Umbilical cord (tissue), 2 donors: Measurements from ENCODE around the gene APELA. TPM values are rescaled to one million over a fixed set of nuclear protein-coding genes. Genes with fewer than 3 reads are reported as not detected.
"Not testable (repeated sequence)": the region's sequence is repeated elsewhere in the genome, so short reads cannot be mapped to it uniquely, and the experiment has no call there.

Experiments used
- DNase-seq: peaks from one replicate; pipeline ENCODE4 v3.0.0-alpha.2; 2015; ENCODE audit warnings: low spot score
- total RNA-seq: library from RNA; depleted of rRNA; stranded (reverse); fragments of >200 nt; gene quantifications from one replicate; pipeline ENCODE4 v1.2.3, GENCODE V29; 2014; ENCODE audit warnings: low replicate concordance; ENCODE audit not compliant: insufficient read depth

Gene APELA, protein sequence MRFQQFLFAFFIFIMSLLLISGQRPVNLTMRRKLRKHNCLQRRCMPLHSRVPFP
- 2.2 TPM for total RNA-seq

GRCh38 chr4:164876700-164877324, at the start of gene APELA:
TSS of gene APELA (plus strand) at chr4:164877178. CDS start at chr4:164877332, 154 bp downstream.
- DNase-seq = no peak

- DNase-seq = peak; percentile 50
Observed at GRCh38 chr4:164828955-164829354, 48.0 kb upstream of the APELA start.

DNA sequence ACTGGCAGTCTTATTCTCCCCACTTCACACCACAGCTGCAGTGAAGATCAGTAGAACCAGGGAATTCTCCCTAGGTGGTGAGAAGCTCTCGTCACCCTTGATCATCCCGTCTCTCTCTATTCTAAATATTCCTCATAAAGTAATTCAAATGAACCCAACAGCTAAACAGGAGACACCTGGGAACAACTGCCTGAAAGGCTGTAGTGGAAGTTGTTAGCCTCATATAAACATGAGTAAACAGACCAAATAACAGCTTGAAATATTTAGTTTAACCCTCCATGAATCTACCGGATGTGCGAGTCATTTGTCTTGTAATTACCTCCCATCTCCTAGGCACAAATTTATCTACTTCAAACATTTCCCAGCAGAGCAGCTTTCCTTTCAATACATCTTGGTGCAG, 30.4 kb upstream of the APELA start:
- DNase-seq = no peak

DNA sequence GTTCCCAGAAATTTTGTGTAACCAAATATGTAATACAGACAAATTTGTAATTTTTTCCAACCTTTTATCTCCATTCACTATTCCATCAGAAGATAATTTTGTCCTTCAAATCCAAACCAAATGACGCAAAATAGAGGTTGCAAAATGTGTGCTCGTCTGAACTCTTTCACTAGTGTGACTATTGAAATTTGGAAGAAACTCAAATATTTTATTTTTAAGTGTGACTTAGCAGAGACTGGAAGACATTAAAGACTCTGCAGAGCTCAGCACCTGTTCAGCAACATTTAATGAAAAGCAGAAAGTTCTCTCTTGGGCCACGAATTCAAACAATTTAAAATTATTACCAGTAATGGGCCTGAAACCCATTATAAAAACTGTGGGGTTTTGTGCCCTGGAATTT, 30.0 kb upstream of the APELA start:
- no peak for DNase-seq

- no peak for DNase-seq
Observed at GRCh38 chr4:164847967-164848649, 28.9 kb upstream of the APELA start.

DNA sequence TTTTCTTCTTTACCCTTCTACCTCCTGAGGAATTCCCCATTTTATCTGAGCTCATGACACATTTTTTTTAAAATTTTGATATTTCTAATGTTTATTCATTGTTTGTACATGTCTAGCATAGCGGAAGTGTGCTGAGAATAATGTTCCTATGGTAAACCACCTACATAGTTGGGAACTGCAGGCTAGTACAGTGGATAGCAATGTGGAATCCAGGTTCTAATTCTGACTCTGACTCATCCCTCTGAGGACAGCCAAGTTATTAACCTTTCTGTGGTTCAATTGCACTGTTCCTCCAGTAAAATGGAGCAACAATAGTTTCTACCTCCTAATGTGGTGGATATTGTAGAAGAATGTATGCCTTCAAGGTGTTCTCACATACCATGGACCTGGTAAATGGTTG, 20.6 kb upstream of the APELA start:
- no peak for DNase-seq

DNA sequence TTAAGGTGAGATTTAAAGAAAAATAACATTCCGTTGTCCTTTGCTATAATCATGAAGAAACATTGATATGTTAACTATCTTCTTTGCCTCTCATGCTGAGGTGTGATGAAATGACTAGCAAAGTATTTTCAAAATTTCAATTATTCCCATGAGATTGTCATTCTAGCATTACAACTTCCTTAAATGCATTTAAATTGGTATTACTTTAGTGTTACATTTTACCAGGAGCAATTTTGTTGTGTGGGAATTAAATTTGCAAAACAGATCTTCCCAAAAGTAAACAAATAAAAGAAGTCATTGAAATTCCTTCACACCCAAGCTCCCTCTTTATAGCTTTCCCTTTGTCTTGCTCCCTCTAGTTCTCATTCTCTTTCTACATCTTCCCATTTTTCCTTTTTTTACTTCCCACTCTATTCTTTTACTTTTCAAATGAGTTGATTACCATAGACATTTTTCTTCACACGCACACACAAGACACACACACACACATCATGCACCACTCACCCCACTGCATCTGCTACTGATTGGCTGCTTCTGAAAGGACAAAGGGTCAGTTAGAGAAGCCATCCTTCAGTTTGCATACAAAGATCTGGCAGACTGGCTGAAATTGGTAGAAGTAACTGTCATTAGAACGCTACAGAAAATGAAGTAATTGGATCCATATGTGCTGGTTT, 10.0 kb upstream of the APELA start:
- no peak for DNase-seq

DNA sequence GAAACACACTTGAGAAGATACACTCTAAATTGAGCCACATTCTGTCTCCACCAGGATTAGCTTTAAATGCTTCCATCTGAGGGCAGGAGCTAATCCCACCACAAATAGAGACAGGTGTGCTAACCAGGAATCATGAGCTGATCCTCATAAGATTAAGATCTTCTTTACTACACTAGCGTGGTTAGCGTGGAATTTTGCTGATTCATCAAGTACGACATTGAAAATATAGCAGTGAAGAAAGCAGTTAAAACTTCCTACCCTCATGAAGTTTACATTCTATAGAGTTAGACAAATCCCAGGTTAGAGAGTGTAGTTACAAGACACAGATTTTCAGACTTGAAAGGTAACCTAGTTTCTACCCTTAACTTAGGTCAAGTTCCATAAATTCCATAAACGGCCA, 5.3 kb upstream of the APELA start:
- no peak for DNase-seq

DNA sequence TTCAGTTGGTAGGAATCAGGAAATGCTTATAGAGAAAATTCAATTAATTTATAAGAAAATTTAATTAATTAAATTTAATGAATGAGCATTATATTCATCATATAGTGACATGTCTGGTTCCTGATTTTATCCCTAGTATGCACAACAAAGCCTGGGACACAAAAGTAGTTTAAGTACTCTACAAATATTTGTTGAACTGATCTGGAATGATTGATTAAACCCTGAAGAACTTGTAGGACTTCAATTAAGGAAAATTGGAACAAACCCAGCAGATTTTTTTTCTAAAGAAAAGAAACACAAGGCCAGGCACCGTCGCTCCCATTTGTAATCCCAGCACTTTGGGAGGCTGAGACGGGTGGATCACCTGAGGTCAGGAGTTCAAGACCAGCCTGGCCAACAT, 4.5 kb upstream of the APELA start:
- DNase-seq = no peak

GRCh38 chr4:164874789-164875188, 2.2 kb upstream of the APELA start:
- no peak for DNase-seq

- no peak for DNase-seq
Observed at GRCh38 chr4:164880489-164881262, 3.7 kb downstream of the APELA start.

DNA sequence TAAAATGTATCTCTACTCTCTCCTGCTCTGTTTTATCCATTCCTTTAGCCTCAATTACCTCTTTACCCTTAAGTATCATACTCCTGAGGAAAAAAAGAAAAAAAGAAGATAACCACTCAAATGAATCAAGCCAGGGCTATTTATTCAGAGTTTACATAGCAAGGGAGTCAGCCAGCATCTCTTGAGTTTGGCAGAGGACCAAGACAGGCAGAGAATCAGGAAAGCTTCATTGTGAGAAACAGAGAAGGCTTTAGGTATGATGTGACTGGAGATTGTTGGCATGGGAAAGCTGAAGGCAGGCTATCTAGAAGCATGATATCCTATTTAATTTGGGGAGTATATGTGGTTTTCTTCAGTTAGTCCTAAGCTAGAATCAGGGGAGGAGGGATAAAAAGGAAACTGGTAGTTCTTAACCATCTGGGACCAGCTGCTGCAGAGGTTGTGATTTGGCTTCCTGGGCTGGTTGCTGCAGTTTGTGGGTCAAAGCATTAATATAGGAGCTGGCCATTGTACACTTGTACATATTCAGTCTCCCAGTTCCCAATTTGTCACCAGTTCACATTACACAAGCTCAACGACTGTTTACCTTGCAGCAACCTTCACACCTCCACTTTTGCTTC, 11.2 kb downstream of the APELA start:
- DNase-seq = peak; percentile 38

DNA sequence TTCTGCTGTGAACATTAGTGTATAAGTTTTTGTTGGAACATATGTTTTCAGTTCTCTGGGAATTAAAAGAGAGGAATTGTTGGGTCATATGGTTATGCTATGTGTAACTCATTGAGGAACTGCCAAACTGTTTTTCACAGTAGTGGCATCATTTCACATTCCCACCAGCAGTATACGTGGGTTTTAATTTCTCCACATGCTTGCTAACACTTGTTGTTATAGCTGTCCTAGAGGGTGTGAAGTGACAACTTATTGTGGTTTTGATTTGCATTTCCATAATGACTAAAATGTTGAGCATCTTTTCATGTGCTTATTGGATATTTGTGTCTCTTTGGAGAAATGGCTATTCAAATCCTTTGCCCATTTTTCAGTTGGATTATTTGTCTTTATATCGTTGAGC, 13.7 kb downstream of the APELA start:
- no peak for DNase-seq

DNA sequence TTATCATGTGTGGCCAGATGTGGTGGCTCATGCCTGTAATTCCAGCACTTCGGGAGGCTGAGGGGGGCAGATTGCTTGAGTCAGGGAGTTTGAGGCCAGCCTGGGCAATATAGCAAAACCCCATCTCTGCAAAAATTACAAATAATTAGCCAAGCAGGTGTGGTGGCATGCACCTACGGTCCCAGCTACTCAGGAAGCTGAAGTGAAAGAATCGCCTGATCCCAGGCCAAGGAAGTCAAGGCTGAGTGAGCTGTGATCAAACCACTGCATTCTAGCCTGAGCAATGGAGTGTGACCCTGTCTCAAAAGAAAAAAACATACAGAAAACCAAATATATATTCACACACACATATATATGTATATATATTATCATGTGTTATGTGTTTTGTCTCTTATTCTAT, 15.0 kb downstream of the APELA start:
- DNase-seq = no peak

DNA sequence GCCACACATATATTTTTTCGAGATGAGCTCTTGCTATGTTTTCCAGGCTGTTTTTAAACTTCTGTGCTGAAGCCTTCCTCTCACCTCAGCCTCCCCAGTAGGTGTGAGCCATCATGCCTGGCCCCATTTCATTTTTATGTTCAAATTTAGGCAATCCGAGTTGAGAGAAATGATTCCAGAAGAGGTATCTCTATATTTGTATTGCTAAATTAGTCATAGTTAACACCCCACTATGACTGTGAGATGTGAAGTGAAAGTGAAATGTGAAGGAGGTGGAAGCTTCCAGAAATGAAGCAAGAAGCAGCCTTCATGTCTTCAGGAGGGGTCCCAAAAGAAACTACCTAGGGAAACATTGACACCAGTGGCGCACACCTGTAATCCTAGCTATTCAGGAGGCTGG, 17.7 kb downstream of the APELA start:
- no peak for DNase-seq

- no peak for DNase-seq
Observed at GRCh38 chr4:164902608-164903007, 25.6 kb downstream of the APELA start.

- no peak for DNase-seq
Observed at GRCh38 chr4:164904336-164904735, 27.4 kb downstream of the APELA start.

DNA sequence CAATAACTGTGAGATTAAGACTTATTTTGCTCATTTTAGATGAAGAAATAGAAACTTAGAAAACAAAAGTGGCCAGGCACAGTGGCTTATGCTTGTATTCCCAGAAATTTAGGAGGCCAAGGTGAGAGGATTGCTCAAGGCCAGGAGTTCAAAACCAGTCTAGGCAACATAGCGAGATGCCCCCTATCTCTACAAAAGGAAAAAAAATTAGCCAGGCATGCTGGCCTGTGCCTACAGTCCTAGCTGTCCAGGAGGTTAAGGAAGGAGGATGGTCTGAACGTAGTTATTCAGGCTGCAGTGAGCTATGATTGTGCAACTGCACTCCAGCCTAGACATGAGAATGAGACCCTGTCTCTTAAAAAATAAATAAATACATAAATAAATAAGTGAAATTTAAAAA, 28.0 kb downstream of the APELA start:
- DNase-seq = no peak

DNA sequence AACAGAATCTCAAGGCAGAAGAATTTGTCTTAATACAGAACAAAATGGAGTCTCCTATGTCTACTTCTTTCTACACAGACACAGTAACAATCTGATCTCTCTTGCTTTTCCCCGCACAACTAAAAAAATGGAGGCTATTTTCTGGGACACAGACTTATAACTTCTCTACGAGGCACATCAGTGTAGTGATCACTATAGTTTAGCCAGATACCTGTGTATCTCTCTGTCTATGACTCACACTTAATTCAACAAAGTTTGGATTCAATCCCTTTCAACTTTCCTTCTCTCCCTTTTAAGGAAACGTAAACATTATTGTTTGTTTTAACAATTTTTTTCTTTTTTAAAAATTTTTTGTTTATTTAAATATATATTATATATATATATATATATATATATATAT, 29.4 kb downstream of the APELA start:
- no peak for DNase-seq

GRCh38 chr4:164913506-164913905, 36.5 kb downstream of the APELA start:
- DNase-seq = not testable (repeated sequence)

- DNase-seq = no peak
Observed at GRCh38 chr4:164918956-164919355, 42.0 kb downstream of the APELA start.
